GM21447 (cell line): ENCODE data around the gene MCC.

Source experiments
- ATAC-seq: cut with Tn5 transposase; IDR thresholded peaks from one replicate; pipeline ENCODE4 v1.9.1; 2021; ENCODE audit not compliant: unreplicated experiment

The MCC gene

DNA sequence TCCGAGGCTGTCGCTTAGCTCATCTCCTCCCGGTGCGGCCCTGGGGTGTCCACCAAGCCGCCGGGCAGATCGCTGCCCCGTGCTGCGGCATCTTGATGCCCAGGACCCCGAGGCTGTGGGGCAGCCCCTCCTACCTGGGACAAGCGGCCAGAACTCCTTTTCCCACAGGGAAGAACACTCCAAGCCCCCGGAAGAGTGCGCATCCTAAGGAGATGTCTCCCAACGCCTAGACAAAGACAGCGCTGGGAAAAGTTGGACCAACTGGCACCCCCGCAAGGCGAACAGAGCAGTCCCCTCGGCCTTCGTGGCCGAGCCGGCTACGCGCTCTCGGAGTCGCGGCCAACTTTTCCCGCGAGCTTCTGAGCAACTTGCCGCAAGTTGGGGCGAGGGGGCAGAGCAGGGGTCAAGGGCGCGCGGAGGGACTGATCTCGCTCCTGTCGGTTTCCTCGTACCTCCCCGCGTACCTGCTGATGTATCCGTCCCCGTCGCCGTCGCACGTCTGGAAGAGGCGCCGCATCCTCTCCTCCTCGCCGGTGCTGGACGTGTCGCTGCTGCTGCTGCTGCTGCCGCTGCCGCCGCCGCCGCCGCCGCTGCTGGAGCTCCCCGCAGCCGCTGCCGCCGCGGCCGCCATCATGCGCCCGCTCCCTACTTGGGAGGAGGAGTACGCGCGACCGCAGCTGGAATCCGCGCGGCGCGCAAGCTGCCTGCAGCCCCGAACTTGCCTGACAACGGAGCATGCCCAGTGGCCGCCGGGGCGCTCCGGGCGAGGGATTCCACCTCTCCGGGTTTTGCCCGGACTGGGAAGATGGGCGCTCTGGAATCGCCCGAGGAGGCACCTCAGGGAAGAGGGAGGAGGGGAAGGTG is at the start of gene MCC:
TSS of gene MCC (minus strand) at position 673 of the 864 bp plus-strand sequence.
- ATAC-seq, result no peak

DNA sequence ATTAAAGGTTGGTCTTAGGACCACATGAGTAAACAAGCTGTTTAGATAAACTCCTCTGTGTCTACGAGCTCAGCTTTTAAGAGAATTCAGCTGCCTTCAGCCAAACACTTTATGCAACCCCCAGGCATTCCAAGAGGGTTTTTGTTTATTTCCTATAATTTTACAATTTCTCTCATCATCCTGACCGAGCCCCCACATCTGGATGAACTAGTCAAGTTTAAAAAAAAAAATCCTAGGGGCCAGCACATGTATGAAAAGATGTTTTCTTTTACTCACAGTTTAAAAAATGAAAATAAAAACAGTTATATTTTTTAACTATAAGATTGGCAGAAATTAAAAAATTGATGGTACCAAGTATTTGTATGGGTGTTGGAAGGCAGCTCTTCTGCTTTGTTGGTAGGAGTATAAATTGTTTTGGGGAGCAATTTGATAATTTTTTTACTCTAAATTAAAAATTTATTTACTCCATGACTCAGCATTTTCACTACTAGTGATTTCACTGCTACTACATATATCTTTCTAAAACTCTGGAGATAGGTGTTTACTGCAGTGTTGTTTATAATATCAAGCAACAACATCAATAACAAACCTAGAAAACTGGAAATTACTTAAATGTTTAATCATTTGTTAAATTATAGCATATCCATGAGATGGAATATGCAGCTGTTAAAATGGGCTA is 43.4 kb upstream of the MCC start:
- ATAC-seq, result no peak

DNA sequence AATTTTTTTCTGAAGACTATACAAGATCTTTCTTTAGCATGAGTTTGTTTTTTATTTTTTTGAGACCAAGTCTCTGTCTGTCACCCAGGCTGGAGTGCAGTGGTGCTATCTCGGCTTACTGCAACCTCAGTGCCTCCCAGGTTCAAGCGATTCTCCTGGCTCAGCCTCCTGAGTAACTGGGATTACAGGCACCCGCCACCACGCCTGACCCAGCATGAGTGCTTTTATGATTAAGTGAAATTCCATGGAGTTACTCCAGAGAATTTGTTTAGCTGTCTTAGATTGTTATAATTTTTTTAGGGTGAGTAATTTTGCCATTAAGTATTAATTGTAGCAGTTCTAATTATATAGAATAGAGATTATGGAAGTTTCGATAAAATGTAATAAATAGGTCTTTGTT is 39.5 kb upstream of the MCC start:
- ATAC-seq, result no peak

DNA sequence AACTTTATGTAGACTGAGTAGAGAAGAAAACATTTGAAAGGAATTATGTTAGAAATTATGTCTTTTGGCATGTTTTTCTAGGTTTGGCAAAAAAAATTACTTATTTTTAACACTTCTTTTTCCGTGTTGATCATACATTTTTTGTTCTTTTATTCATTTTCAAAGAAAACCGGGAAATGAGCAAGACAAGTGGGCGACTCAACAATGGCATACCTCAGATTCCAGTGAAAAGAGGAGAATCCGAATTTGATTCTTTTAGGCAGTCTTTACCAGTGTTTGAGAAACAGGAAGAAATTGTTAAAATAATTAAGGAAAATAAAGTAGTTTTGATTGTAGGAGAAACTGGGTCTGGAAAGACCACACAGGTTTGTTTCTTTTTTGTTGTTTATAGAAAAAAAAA is 38.2 kb upstream of the MCC start:
- ATAC-seq, result no peak

DNA sequence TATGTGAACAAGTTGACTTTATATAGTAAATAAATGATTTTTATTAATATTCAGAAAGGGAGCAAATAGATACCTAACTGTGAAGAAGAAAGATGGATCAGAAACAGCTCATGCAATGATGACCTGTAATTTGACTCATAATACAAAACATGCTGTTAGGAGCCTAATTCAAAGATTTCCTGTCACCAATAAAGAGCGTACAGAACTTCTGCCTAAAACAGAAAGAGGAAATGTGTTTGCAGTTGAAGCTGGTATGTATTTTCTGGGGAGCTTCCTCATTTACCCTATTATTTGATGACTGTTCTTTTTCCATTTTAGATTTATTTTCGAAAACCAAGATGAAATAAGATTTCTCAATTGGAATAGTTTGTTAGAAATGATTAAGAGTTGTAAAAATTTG is 36.7 kb upstream of the MCC start:
- peak; percentile 67 for ATAC-seq

DNA sequence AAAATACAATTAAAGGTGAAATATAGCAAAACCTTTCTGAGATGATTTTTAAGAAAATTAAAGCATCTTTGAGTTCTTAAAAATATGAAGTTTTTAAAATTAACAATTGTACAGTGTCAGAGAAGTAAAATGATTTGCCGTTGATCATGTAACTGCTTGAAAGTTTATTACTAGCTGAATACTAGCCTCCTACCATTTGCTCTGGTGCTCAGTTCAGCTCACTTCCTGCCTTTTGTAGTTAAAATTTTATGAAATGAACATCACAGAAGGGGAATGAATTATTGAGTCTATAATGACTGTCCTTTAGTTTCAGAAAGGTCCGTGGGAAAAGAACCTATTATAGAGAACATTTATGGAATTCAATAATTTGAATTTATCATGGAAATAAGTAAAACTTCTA is 34.9 kb upstream of the MCC start:
- no peak for ATAC-seq

DNA sequence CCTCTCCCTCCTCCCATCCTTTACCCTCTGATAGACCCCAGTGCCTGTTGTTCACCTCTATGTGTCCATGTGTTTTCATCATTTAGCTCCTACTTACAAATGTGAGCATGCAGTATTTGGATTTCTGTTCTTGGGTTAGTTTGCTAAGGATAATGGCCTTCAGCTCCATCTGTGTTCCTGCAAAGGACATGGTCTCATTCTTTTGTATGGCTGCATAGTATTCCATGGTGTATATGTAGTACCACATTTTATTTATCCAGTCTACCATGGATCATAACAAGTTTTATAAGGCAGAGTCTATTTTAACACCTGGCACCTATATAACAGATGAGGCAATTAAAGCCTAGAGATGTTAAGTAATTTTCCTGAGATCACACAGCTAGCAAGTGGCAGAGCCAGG is 32.6 kb upstream of the MCC start:
- ATAC-seq, result no peak

DNA sequence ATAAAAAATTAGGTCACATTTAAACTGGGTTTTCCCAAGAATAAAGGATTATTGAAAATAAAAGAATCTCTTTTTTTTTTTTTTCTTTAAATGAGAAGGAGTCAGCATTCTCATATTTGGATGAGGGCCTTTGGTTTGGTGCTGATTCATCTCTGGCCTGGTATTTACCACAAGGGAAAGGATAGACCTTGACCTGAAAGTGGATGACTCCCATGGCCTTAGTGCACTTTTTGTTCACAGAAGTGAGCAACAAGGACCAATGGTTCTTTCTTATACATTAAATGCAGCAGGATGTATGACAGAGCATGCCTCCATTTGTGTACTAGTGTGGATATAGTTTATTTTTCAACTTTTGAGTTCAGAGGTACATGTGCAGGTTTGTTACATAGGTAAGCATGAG is 32.2 kb upstream of the MCC start:
- peak; percentile 69 for ATAC-seq

DNA sequence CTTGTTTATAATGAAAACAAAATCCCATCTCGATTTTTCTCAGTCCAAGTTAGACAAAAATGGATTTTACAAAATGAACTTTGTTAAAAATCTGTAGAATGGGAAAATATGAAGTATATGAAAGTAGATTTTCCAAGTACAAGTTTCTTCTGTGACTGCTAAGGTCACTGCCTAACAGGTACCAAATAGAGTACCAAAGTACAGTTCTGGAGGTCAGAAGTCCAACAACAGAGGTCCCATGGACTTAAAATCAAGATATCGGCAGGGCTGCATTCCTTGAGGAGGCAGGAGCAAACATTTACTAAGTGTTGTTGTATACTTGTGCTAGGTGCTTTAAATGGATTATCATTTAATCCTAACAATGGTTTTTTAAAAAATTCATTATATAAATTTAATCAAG is 31.2 kb upstream of the MCC start:
- no peak for ATAC-seq

DNA sequence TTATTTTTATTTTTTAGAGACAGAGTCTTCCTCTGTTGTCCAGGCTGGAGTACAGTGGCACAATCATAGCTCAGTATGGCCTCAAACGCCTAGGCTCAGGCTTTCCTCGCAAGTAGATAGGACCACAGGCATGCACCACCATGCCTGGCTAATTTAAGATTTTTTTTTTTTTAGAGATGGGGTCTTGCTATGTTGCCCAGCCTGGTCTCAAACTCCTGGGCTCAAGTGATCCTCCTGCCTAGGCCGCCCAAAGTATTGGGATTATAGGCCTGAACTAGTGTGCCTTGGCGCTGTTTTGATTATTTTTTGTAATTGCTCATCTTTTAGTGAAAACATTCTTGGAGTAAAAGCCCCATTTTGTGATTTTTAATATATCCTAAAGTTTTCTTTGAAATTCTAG is 30.6 kb upstream of the MCC start:
- ATAC-seq, result no peak

DNA sequence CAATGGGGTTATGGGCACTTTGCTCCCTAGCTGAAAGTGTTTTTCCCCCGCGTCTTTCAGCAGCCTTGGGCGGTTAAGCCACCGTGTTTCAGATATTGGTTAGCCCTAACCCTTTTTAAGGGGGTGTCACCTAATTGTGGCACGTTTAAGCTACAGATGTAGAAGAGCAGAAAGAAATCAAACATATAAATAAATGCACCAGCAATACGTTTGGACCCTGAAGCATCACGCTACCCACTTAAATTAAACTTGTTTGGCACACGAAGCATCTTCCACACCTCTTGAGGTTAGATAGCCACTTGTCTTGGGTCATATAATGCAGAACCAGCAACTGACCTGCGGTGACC is 26.0 kb upstream of the MCC start:
- ATAC-seq, result no peak

DNA sequence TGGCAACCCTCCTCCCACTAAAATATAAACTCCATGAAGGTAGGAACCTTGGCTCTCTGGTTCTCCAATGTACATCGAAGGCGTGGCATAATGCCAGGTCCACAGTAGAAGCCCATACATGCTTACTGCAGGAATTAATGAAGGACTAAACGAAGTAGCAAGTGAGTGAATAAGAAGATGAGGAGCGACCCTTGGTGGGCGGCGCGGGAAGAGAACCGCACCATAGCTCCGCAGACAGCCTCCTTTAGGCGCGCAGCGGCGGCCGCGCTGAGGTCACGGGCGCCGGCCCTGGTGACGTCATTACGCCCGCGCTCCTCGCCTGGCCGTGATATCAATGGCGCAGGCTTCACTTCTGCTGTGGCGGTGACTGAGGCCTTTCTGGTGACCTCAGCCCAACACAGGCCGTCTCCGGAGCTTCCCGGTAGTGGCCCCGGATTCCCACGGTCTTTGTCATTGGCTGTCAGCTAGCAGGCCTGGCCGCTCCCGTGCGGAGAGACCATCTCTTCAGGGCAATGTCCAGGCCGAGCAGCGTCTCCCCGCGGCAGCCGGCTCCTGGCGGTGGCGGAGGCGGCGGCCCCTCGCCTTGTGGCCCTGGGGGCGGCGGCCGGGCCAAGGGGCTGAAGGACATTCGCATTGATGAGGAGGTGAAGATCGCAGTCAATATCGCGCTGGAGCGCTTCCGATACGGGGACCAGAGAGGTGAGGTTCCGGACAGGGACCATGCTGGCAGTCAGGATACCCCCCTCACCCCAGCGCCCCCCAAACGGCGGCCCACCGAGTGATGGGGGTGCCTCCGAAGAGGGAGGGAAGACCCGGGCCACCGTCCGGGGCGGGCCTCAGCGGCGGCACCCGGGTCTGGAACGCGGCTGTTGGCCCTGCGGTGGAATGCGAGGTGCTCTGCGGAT is 25.4 kb upstream of the MCC start, which contains the start of gene YTHDC2:
TSS of gene YTHDC2 (plus strand) at position 311 of the 905 bp plus-strand sequence. CDS start at position 513, 202 bp downstream.
- ATAC-seq, result peak; percentile 96

DNA sequence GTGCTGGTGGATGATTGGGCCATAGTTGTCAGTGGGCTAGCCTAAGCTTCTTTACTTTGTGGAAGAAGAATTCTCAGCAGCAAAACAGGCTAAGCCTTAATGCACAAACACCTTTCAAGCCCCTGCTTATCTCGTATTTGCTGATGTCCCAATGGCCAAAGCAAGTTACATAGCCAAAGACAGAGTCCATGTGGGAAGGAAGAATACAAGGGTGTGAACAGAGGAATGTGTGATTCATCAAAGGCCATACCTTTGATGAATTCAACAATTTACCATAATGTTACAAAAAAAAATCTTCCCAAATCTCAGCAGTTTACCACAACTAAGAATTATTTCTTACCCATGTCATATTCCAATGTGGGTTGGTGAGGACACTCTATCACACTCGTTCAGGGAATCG is 24.1 kb upstream of the MCC start:
- no peak for ATAC-seq

DNA sequence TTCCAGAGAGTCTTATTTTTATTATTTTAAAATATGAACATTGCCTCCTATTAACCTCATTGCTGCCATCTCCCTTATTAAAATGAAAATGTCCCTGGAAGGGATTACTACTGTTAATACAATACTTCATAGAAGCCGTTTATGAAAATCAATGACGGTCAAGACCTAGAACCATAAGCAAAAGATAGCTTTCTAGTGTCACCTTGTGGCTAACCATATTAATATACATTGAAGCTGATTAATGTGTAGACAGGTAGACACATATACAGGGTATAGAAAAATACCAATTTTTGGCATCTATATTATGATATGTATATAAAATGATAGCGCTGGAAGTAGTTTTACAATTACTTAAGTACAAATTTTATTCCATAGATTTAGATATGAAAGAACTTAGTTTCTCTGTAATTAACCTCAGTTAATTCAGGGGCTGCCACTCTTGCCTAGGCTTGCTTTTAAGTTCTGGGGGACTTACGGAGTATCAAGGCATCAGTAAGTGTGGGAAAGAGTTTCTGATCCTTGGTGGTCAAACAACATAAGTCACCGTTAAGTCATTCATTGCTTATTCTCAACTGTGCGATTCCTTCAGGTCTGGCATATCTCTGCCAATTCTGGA is 22.7 kb upstream of the MCC start:
- no peak for ATAC-seq

DNA sequence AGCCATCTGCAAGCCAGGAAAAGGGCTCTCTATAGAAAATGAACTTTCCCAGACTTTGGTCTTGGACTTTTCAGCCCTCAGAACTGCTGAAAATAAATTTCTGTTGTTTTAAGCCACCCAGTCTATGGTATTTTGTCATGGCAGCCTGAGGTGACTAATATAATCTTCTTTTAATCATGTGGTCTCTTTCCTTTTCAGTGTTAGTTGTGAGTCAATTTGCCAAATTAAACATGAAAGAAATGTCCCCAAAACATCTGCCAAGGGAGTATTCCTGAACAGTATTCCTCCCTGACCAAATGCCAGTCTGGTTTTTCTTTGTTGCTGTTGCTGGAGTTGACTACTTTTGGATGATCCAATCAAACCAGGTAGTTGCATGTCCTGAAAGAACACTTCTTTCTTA is 20.5 kb upstream of the MCC start:
- no peak for ATAC-seq

DNA sequence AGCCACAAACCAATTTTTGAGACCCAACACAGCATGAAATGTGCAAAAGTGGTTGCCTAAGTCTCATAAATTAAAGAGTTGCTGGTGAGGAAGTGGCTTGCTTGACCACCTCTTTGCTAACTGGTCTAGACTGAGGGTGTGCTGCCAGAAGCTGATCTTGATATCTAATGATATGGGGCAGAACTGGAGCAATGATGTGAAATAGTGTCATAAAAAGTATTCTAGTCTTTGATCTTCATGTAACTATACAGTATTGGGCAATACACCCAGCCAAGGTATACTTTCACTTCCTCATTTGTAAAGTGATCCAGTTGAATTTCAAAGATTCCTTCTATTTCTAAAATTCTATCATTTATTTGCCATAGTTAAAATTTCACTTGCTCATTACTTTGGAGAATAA is 19.3 kb upstream of the MCC start:
- no peak for ATAC-seq

DNA sequence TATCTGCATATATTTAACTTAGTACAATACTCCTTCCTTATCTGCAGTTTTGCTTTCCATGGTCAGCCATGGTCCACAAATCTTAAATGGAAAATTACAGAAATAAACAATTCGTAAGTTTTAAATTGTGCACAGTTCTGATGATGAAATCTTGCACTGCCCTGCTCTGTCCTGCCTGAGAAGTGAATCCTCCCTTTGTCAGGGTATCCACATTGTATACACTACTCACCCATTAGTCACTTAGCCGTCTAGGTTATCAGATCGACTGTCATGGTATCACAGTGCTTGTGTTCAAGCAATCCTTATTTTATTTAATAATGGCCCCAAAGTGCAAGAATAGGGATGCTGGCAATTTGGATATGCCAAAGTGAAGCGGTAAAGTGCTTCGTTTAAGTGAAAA is 16.9 kb upstream of the MCC start:
- no peak for ATAC-seq

DNA sequence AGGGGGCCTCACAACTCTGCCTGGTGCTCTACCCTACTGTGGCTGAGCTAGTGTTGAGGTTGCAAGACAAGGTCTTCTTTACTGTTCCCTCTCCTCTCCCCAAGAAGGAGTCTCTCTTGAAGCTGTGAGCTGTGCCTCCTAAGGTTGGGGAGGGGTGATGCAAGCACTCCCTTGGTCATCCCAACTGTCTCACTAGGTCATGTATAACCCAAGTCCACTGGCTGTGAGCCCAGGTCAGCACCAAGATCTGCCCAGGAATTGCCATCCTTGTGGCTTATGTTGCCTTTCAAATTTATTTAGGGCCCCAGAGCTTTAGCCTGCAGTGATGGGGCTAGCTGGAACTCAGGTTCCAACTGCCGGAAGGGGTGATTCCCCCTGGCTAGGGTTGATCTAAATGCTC is 14.9 kb upstream of the MCC start:
- no peak for ATAC-seq

DNA sequence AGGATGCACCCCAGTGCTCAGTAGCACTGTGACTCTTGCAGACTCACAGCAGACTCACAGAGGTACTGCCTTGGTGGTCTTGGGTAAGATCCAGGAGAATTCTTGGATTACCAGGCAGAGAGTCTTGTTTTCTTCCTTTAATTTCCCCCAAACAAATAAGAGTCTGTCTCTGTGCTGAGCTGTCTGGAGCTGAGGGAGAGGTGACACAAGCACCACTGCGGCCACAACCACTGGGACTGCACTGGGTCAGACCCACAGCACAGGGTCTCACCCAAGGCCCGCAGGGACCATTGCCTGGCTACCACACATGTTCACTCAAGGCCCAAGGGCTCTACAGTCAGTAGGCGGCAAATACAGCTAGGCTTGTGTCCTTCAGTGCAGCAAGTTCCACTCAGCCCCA is 13.8 kb upstream of the MCC start:
- ATAC-seq, result no peak

DNA sequence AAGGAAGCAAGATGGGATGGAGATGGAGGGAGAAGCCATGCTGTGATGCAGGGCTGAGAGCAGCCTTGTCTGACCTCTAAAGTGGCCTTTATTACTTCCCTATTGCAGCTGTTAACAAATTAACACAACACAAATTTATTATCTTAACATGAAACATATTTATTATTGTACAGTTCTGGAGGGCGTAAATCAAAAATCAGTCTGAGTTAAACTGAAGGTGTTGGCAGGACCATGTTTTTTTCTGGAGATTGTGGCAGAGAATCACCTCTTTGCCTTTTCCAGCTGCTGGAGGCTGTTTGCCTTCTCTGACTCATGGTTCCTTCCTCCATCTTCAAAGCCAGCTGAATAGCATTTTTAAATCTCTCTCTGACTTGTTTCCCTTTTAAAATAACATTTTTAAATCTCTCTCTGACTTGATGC is 7.2 kb upstream of the MCC start:
- no peak for ATAC-seq

DNA sequence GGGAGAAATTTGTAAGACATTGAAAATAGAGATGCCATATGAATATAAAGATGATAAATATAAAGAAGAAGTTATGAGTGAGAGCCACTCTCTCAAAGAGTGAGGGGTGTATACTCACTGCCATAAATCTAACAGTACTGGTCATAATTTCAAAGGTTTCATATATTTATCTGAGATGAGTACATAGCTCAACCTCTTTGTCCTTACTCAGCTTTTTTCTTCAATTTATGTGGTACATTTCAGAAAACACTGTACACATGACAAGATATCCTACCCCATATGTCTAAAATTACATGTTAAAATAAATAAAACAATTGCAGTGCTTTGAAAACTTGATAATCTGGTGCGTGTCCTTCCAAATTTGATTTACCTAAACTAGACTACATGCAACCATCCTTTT is 5.2 kb upstream of the MCC start:
- no peak for ATAC-seq
